Amniotic stem cell (primary cell): ENCODE data around the gene EYA2.

Source experiments
- DNase-seq: peaks from one replicate; lab custom pipeline; 2025; lab: John Stamatoyannopoulos, UW

The EYA2 gene

GRCh38 chr20:47066484-47067270 is 172.0 kb downstream of the EYA2 start:
- DNase-seq = no peak

GRCh38 chr20:47067776-47068175 is 173.1 kb downstream of the EYA2 start:
- DNase-seq = no peak

GRCh38 chr20:47070176-47070575 is 175.5 kb downstream of the EYA2 start:
- no peak for DNase-seq

- DNase-seq = no peak
These were observed 177.1 kb downstream of the EYA2 start for GRCh38 chr20:47071646-47072185.

- DNase-seq = no peak
These were observed 179.3 kb downstream of the EYA2 start for GRCh38 chr20:47073766-47074475.

- DNase-seq = no peak
These were observed 180.6 kb downstream of the EYA2 start for GRCh38 chr20:47075263-47075662.

- no peak for DNase-seq
These were observed 184.4 kb downstream of the EYA2 start for GRCh38 chr20:47079047-47079446.

- no peak for DNase-seq
These were observed 185.7 kb downstream of the EYA2 start for GRCh38 chr20:47080365-47080764.

- no peak for DNase-seq
These were observed 191.7 kb downstream of the EYA2 start for GRCh38 chr20:47086316-47086715.

- no peak for DNase-seq
These were observed 193.7 kb downstream of the EYA2 start for GRCh38 chr20:47088335-47088734.

GRCh38 chr20:47089151-47089550 is 194.5 kb downstream of the EYA2 start:
- DNase-seq = no peak

- no peak for DNase-seq
These were observed 196.2 kb downstream of the EYA2 start for GRCh38 chr20:47090835-47091234.

- DNase-seq = no peak
These were observed 198.8 kb downstream of the EYA2 start for GRCh38 chr20:47093320-47093966.

GRCh38 chr20:47095690-47096089 is 201.0 kb downstream of the EYA2 start:
- no peak for DNase-seq

- no peak for DNase-seq
These were observed 203.3 kb downstream of the EYA2 start for GRCh38 chr20:47097691-47098622.

- DNase-seq = no peak
These were observed 204.4 kb downstream of the EYA2 start for GRCh38 chr20:47099093-47099492.

- DNase-seq = no peak
These were observed 205.3 kb downstream of the EYA2 start for GRCh38 chr20:47099825-47100441.

GRCh38 chr20:47102629-47103028 is 208.0 kb downstream of the EYA2 start:
- no peak for DNase-seq

GRCh38 chr20:47106786-47107185 is 212.1 kb downstream of the EYA2 start:
- no peak for DNase-seq

- DNase-seq = no peak
These were observed 214.4 kb downstream of the EYA2 start for GRCh38 chr20:47108994-47109393.

GRCh38 chr20:47110819-47111218 is 216.2 kb downstream of the EYA2 start:
- DNase-seq = no peak
